ENCODE results near the gene GPR155. TPM values are rescaled to one million over a fixed set of nuclear protein-coding genes. Genes with fewer than 3 reads are reported as not detected.

Gene GPR155
- total RNA-seq, 1 experiment from 2014 or later, result 1.3 TPM

- no peaks in the 10 kb centered on the region for H3K4me1 ChIP-seq (ENCODE audit: insufficient read depth, low read length)
- no peaks in the 10 kb centered on the region for H4K20me1 ChIP-seq (ENCODE audit: low read length)
- CTCF ChIA-PET, result interaction anchor here (0.6 kb wide), 1 partner anchor 9 kb away, joined by 3 read pairs; no protein-coding TSS in a partner anchor
- no peak overlapping the region for H3K27ac ChIP-seq (ENCODE audit: low read length)
- intact Hi-C loops (cut with micrococcal nuclease), result loop anchor here (5.0 kb wide), 1 partner anchor 367 kb away; no protein-coding TSS in a partner anchor
- no peaks in the 10 kb centered on the region for H3K79me2 ChIP-seq (ENCODE audit: low read length)
- no peaks in the 10 kb centered on the region for H3F3A ChIP-seq (ENCODE audit: low read length, unreplicated experiment)
- ATAC-seq (no peak), DNase-seq (no peak)
- POLR2A ChIA-PET (ENCODE audit: unreplicated experiment), result no interaction called here
- no peak overlapping the region for H2AFZ ChIP-seq (ENCODE audit: low read length)
- no peaks in the 10 kb centered on the region for H3K9me2 ChIP-seq (replicated peaks; ENCODE audit: low read length)
- H3K9ac ChIP-seq (ENCODE audit: low read length), result no peak overlapping the region
- H3K27me3 ChIP-seq (ENCODE audit: low read length), result peaks cover 38% of the 10 kb centered on the region
- no peak overlapping the region for H3K4me3 ChIP-seq (ENCODE audit: low read length)
- no peaks in the 10 kb centered on the region for H3K36me3 ChIP-seq (ENCODE audit: low read depth, low read length)
- H3K4me2 ChIP-seq (ENCODE audit: low read length), result no peak overlapping the region
- no peak for TF ChIP-seq EZH2 (IDR thresholded peaks at IDR 0.05; ENCODE audit: low read length, unreplicated experiment)
- H3K9me3 ChIP-seq (ENCODE audit: low read length), result no peaks in the 10 kb centered on the region
- no TSS peak for BruUV-seq (replicated peaks)
Observed at GRCh38 chr2:174524527-174524926, 37.7 kb upstream of the GPR155 start.

- TF ChIP-seq EZH2phosphoT487 (IDR thresholded peaks at IDR 0.05; ENCODE audit: borderline replicate concordance, low read length) (no peak), EZH2 (IDR thresholded peaks at IDR 0.05; ENCODE audit: low read length, unreplicated experiment) (no peak), CTCF (conservative IDR thresholded peaks at IDR 0.05; ENCODE audit: low read depth, low read length) (peak; percentile 59; the same call in 1 of the 2 replicates)
- DNase-seq, result peak; percentile 35
- Histone ChIP-seq H3K79me2 (ENCODE audit: low read length) (no peaks in the 10 kb centered on the region), H2AFZ (ENCODE audit: low read length) (no peak overlapping the region), H3K9ac (ENCODE audit: low read length) (no peak overlapping the region), H3F3A (ENCODE audit: low read length, unreplicated experiment) (no peaks in the 10 kb centered on the region), H3K36me3 (ENCODE audit: low read depth, low read length) (no peaks in the 10 kb centered on the region), H3K4me3 (ENCODE audit: low read length) (no peak overlapping the region), H3K27me3 (ENCODE audit: low read length) (peaks cover 40% of the 10 kb centered on the region), H3K4me1 (ENCODE audit: insufficient read depth, low read length) (no peaks in the 10 kb centered on the region), H3K9me3 (ENCODE audit: low read length) (no peaks in the 10 kb centered on the region), H3K27ac (ENCODE audit: low read length) (no peak overlapping the region), H3K4me2 (ENCODE audit: low read length) (no peak overlapping the region), H3K9me2 (replicated peaks; ENCODE audit: low read length) (no peaks in the 10 kb centered on the region), H4K20me1 (ENCODE audit: low read length) (no peaks in the 10 kb centered on the region)
- no peak for ATAC-seq
- intact Hi-C loops (cut with micrococcal nuclease), result loop anchor here (1.0 to 5.0 kb wide), 2 partner anchors 60 to 365 kb away; no protein-coding TSS in a partner anchor
- ChIA-PET POLR2A (ENCODE audit: unreplicated experiment) (no interaction called here), CTCF (no interaction called here)
- BruUV-seq (replicated peaks), result no TSS peak
Observed at GRCh38 chr2:174522553-174522952, 35.7 kb upstream of the GPR155 start.

- H4K20me1 ChIP-seq (ENCODE audit: low read length), result no peaks in the 10 kb centered on the region
- H3K4me1 ChIP-seq (ENCODE audit: insufficient read depth, low read length), result no peaks in the 10 kb centered on the region
- intact Hi-C loops (cut with micrococcal nuclease), result no loop called here
- no peak for ATAC-seq
- H3K9ac ChIP-seq (ENCODE audit: low read length), result no peak overlapping the region
- no peaks in the 10 kb centered on the region for H3K36me3 ChIP-seq (ENCODE audit: low read depth, low read length)
- H3K9me3 ChIP-seq (ENCODE audit: low read length), result no peaks in the 10 kb centered on the region
- BruUV-seq (replicated peaks), result no TSS peak
- H2AFZ ChIP-seq (ENCODE audit: low read length), result no peak overlapping the region
- no peaks in the 10 kb centered on the region for H3K79me2 ChIP-seq (ENCODE audit: low read length)
- no peaks in the 10 kb centered on the region for H3K9me2 ChIP-seq (replicated peaks; ENCODE audit: low read length)
- no peak overlapping the region for H3K4me2 ChIP-seq (ENCODE audit: low read length)
- ChIA-PET CTCF (no interaction called here), POLR2A (ENCODE audit: unreplicated experiment) (no interaction called here)
- TF ChIP-seq CTCF (conservative IDR thresholded peaks at IDR 0.05; ENCODE audit: low read depth, low read length) (no peak), EZH2 (IDR thresholded peaks at IDR 0.05; ENCODE audit: low read length, unreplicated experiment) (no peak), EZH2phosphoT487 (IDR thresholded peaks at IDR 0.05; ENCODE audit: borderline replicate concordance, low read length) (no peak)
- H3K4me3 ChIP-seq (ENCODE audit: low read length), result no peak overlapping the region
- peaks cover 32% of the 10 kb centered on the region for H3K27me3 ChIP-seq (ENCODE audit: low read length)
- H3K27ac ChIP-seq (ENCODE audit: low read length), result no peak overlapping the region
- DNase-seq, result peak; percentile 18
- H3F3A ChIP-seq (ENCODE audit: low read length, unreplicated experiment), result no peaks in the 10 kb centered on the region
Observed at GRCh38 chr2:174518395-174518794, 31.6 kb upstream of the GPR155 start.

Measured in PC-3 (cell line).